ENCODE measurements around the gene DOCK4. TPM values are rescaled to one million over a fixed set of nuclear protein-coding genes. Genes with fewer than 3 reads are reported as not detected.

DOCK4 gene
- total and polyA plus RNA-seq, 2 donors from 2014 or later, result 3.2 to 38.9 TPM

DNA sequence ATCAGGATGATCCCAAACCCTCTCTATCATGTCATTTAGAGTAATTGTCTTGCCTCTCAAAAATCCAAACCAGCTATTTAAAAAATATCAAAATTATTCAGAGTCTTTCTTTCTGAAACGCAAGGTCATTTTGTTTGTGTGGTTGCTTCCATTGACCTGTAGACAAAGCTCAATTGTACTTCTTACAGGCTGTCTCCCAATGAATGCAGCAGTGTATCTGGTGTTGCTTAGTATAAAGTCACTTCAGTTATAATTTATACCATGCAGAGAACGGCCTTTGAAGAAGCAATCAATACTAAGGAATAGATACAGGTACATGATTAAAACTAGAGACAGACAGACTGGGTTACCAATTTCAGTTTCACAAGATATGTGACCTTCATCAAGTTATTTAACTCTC lies 80.9 kb downstream of the DOCK4 start:
- no peak for TF ChIP-seq CTCF (IDR thresholded peaks at IDR 0.05; ENCODE audit: borderline replicate concordance, extremely low read depth, insufficient read depth)
- intact Hi-C loops (cut with DNase I), result no loop called here
- no peak for FAIRE-seq

GRCh38 chr7:112124061-112124766 lies 82.0 kb downstream of the DOCK4 start:
- no peak for DNase-seq

More for the DNA sequence above, 80.9 kb downstream of the DOCK4 start:
- no peak overlapping the region for H3K27ac ChIP-seq (ENCODE audit: low read depth in 2 of 2, low read length in 2 of 2)
- H3K27me3 ChIP-seq (ENCODE audit: control insufficient read depth, insufficient read depth, low read length), result no peaks in the 10 kb centered on the region
- H3K9me3 ChIP-seq (ENCODE audit: control insufficient read depth in 2 of 3, insufficient read depth in 1 of 3, low read length in 3 of 3), result no peaks in the 10 kb centered on the region
- H3K36me3 ChIP-seq (ENCODE audit: control insufficient read depth in 2 of 3, insufficient read depth in 3 of 3, low read length in 3 of 3), result no peaks in the 10 kb centered on the region
- DNase-seq, result no peak
- no peak overlapping the region for H3K4me3 ChIP-seq (ENCODE audit: low read length in 3 of 3)
- no peak overlapping the region for H3K9ac ChIP-seq (ENCODE audit: low read length in 3 of 3)
- no peaks in the 10 kb centered on the region for H3K4me1 ChIP-seq (ENCODE audit: control insufficient read depth in 2 of 3, insufficient read depth in 2 of 3, low read depth in 1 of 3, low read length in 3 of 3)

GRCh38 chr7:112122798-112123197 lies 83.4 kb downstream of the DOCK4 start:
- H3K4me3 ChIP-seq (ENCODE audit: low read length in 3 of 3), result no peak overlapping the region
- no peak overlapping the region for H3K27ac ChIP-seq (ENCODE audit: low read depth in 2 of 2, low read length in 2 of 2)
- no peaks in the 10 kb centered on the region for H3K4me1 ChIP-seq (ENCODE audit: control insufficient read depth in 2 of 3, insufficient read depth in 2 of 3, low read depth in 1 of 3, low read length in 3 of 3)
- intact Hi-C loops (cut with DNase I), result no loop called here
- FAIRE-seq (no peak), DNase-seq (no peak)
- no peaks in the 10 kb centered on the region for H3K9me3 ChIP-seq (ENCODE audit: control insufficient read depth in 2 of 3, insufficient read depth in 1 of 3, low read length in 3 of 3)
- TF ChIP-seq CTCF (IDR thresholded peaks at IDR 0.05; ENCODE audit: borderline replicate concordance, extremely low read depth, insufficient read depth), result no peak
- H3K9ac ChIP-seq (ENCODE audit: low read length in 3 of 3), result no peak overlapping the region
- H3K36me3 ChIP-seq (ENCODE audit: control insufficient read depth in 2 of 3, insufficient read depth in 3 of 3, low read length in 3 of 3), result no peaks in the 10 kb centered on the region
- no peaks in the 10 kb centered on the region for H3K27me3 ChIP-seq (ENCODE audit: control insufficient read depth, insufficient read depth, low read length)

More at GRCh38 chr7:112124061-112124766, 82.0 kb downstream of the DOCK4 start:
- intact Hi-C loops (cut with DNase I), result no loop called here
- Histone ChIP-seq H3K4me3 (ENCODE audit: low read length in 3 of 3) (no peak overlapping the region), H3K9ac (ENCODE audit: low read length in 3 of 3) (no peak overlapping the region), H3K9me3 (ENCODE audit: control insufficient read depth in 2 of 3, insufficient read depth in 1 of 3, low read length in 3 of 3) (no peaks in the 10 kb centered on the region), H3K36me3 (ENCODE audit: control insufficient read depth in 2 of 3, insufficient read depth in 3 of 3, low read length in 3 of 3) (no peaks in the 10 kb centered on the region), H3K27me3 (ENCODE audit: control insufficient read depth, insufficient read depth, low read length) (no peaks in the 10 kb centered on the region), H3K27ac (ENCODE audit: low read depth in 2 of 2, low read length in 2 of 2) (no peak overlapping the region), H3K4me1 (ENCODE audit: control insufficient read depth in 2 of 3, insufficient read depth in 2 of 3, low read depth in 1 of 3, low read length in 3 of 3) (no peaks in the 10 kb centered on the region)
- TF ChIP-seq CTCF (IDR thresholded peaks at IDR 0.05; ENCODE audit: borderline replicate concordance, extremely low read depth, insufficient read depth), result no peak
- no peak for FAIRE-seq

Measured in kidney (tissue), 14 donors.